ENCODE results near the gene SEMA5A.

SEMA5A gene

GRCh38 chr5:9468060-9468388 is 77.9 kb downstream of the SEMA5A start:
- no peak for DNase-seq

DNA sequence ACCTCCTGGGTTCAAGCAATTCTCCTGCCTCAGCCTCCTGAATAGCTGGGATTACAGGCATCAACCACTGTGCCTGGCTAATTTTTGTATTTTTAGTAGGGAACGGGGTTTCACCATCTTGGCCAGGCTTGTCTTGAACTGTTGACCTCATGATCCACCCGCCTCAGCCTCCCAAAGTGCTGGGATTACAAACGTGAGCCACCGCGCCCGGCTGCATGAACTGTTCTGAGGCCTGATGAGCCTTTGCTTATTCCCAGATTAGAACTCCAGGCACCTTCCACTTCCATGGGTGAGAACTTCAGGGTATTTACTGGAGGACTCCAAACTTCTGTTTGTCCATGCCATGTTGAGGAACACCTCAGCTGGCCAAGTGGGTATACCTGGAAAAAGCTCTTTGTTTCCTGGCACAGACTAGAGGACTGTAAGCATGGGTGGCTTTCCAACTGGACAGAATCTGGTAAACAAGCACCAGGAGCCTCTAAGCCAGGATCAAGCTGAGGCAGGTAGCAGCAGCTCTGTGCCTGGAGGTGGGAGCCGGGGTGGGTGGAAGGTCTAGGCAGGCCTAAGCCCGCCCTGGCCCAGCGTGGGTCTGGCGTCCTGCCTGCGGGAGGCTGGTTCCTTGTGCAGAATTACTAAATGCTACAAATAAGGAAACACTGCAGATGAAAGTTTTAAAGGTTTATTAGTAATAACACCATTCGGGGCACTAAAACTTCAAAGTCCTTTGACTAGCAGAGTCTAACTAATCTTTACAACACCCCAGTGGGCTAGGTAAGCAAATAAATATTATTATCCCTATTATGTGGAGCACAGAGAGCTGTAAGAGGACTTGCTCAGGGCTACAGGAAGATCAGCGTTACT is 78.4 kb downstream of the SEMA5A start:
- DNase-seq: no peak

GRCh38 chr5:9466697-9467096 is 79.2 kb downstream of the SEMA5A start:
- no peak for DNase-seq

DNA sequence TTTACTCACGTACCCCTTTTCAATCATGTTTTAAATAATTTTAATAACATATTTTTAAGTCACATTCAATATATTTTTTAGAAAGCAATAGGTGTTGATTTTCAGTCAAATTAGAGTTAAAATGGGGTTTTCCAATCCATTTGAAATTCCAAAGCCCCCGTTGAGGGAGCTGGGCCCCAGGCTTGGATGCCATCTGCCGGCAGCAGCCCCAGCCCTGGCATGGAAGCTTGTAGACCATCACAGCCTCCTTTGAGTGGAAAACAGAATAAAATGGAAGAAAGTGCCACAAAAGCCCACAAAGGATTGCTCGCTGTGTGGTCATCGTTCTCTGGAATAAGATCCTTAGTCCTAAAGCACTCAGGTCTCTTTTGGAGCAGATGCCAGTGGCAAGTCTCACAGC is 81.4 kb downstream of the SEMA5A start:
- no peak for DNase-seq

DNA sequence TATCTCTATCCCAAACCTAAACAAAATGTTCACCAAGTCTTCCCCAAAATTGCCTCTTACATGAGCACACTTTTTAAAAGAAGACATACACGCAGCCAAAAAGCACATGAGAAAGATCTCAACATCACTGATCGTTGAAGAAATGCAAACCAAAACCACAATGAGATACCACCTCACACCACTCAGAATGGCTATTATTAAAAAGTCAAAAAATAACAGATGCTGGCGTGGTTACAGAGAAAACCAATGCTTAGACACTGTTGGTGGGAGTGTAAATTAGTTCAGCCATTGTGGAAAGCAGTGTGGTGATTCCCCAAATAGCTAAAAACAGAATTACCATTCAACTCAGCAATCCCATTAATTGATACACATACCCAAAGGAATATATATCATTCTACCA is 83.8 kb downstream of the SEMA5A start:
- no peak for DNase-seq

DNA sequence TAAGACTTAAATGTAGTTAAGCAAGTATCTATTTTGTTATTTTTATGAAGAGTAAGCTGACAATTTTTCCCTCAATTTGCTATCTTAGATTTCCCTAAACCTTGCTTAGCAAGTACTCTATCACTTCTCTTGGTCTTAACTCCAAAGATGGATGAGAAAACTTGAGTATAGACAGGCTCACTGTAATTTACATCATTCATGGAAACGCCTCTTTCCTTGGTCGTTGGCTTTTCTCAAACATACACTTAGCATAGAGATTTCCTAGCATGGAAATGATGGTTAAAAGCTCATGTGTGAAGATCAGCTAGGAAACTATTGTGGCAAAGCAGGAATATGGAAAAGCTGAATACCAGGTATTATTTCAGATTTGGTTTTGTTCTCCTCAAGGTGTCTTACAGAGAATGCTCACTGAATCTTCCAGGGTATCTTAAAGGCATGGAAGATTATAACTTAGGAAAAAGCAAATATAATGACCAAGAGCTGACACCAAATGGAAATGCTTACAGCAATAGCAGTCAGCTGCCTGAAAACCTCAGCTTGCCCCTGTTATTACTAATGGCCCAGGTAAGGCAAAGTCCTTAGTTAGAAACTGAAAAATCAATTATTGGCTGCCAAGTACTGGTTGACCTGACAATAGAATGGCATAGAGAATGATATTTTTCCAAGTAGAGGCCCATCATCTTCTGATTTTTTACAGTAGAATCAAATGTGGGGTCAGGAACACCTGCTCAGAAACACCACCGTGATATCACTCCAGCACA is 84.8 kb downstream of the SEMA5A start:
- no peak for DNase-seq

DNA sequence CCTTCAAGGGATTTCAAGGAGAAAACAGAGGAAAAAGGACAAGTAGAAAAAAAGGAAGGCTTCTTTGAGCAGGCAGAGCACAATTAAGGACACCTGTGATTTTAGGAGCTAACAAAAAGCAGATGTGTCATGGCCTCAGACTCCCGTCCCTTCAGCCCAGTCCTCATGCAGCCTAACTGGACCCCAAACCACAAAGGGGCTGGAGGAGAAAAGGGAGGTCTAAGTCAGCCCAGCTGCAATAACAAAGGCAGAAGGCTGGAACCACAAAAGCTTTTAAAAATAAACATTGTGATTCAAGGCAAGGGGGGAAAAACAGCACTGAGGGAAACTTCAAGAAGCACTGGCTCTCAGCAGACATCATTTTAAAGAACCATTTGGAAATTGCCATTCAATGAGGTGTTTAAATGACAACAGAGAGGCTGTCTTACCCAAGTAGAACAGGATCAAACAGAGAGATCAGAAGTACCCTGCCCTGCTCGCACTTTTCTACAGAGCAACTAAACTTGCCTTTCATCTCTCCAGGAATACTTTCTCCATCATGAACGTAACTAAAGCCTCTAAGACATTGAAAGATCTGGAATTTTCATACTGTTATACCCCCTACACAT is 89.3 kb downstream of the SEMA5A start:
- no peak for DNase-seq

GRCh38 chr5:9455826-9456434 is 89.9 kb downstream of the SEMA5A start:
- DNase-seq: no peak

GRCh38 chr5:9454491-9454890 is 91.4 kb downstream of the SEMA5A start:
- DNase-seq: no peak

GRCh38 chr5:9454012-9454481 is 91.8 kb downstream of the SEMA5A start:
- DNase-seq: no peak

DNA sequence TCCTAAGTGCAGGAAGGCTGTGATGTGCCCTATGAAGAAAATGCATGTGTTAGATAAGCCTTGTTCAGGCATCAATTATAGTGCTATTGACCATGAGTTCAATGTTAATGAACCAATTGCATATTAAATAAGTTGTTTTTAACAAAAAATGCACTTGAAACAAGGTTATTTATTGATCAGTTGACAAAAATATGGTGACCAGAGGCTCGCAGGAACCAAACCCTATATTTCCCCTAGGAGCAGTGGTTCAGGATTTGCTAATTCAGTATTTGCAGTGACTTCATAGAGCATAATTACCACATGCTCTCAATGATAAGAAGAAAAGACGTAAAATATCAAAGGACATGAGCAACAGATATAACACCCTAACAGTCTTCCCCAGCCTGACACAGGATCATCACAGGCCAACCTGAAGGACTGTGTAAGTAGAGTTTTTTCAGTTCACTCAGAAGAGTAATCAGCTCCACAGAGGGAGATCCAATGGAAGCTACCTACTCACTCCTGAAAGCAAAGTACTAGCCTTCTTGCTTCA is 92.3 kb downstream of the SEMA5A start:
- DNase-seq: no peak

GRCh38 chr5:9452181-9452580 is 93.7 kb downstream of the SEMA5A start:
- DNase-seq: no peak

GRCh38 chr5:9451037-9451436 is 94.8 kb downstream of the SEMA5A start:
- no peak for DNase-seq

GRCh38 chr5:9447691-9448090 is 98.2 kb downstream of the SEMA5A start:
- DNase-seq: no peak

GRCh38 chr5:9445826-9446388 is 100.0 kb downstream of the SEMA5A start:
- DNase-seq: no peak

DNA sequence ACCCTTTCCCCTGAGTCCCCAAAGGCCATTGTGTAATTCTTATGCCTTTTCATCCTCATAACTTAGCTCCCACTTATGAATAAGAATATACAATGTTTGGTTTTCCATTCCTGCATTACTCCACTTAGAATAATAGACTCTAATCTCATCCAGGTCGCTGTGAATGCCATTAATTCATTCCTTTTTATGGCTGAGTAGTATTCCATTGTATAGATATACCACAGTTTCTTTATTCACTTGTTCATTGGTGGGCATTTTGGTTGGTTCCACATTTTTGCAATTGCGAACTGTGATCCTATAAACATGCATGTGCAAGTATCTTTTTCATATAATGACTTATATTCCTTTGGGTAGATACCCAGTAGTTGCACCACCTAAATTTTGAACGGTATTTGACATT is 101.5 kb downstream of the SEMA5A start:
- DNase-seq: no peak

GRCh38 chr5:9441610-9442009 is 104.3 kb downstream of the SEMA5A start:
- DNase-seq: no peak

- no peak for DNase-seq
Measured at GRCh38 chr5:9440517-9440916, 105.4 kb downstream of the SEMA5A start.

- DNase-seq: no peak
Measured at GRCh38 chr5:9439531-9440292, 106.2 kb downstream of the SEMA5A start.

- no peak for DNase-seq
Measured at GRCh38 chr5:9438596-9439354, 107.1 kb downstream of the SEMA5A start.

- DNase-seq: no peak
Measured at GRCh38 chr5:9437741-9438240, 108.1 kb downstream of the SEMA5A start.
